HCT116 (cell line): ENCODE results near the gene PEX11B. TPM values are rescaled to one million over a fixed set of nuclear protein-coding genes. Genes with fewer than 3 reads are reported as not detected.

Experiments
- ATAC-seq: fragments of 200-7000 bp; cut with Tn5 transposase; 2 replicates; pipeline ENCODE4 v1.9.1; 2020; ENCODE audit warnings: mild to moderate bottlenecking, moderate library complexity
- BruUV-seq: library from RNA; stranded (reverse); fragments of 400-500 nt; replicated peaks from 2 replicates; lab custom pipeline; 2021; lab: Mats Ljungman, UMichigan
- CTCF ChIA-PET: fragments of 300-600 bp; sonication (Branson Sonifier 250); formaldehyde crosslinking; loops from one replicate; lab custom pipeline; 2021; ENCODE audit warnings: antibody characterized with exemption; lab: Charles Lee
- POLR2A ChIA-PET: fragments of 300-600, 350-600 bp; sonication (Branson Sonifier 250); formaldehyde crosslinking; loops from one replicate; lab custom pipeline; 2021; ENCODE audit warnings: antibody characterized with exemption; lab: Charles Lee
- RAD21 ChIA-PET, 2 experiments: fragments of 300-600 bp; sonication (Branson Sonifier 250); formaldehyde crosslinking; loops; one replicate each; lab custom pipeline; 2023; ENCODE audit warnings: low total read pairs in 2 of 2; ENCODE audit not compliant: uncharacterized antibody in 2 of 2, unreplicated experiment in 2 of 2, low non-redundant PET in 1 of 2; lab: Charles Lee
- DNase-seq: peaks from one replicate; pipeline ENCODE4 v3.0.0-alpha.2; 2010; ENCODE audit warnings: low read depth, low spot score
- H2AFZ ChIP-seq: fragments of 200-600 bp; shearing (Covaris generic), sonication (generic); 2 replicates; pipeline ENCODE4 v1.6.1; 2017; ENCODE audit warnings: low read depth, mixed run types, mixed read lengths, antibody characterized with exemption, low read length; ENCODE audit not compliant: poor library complexity, severe bottlenecking
- H3K27ac ChIP-seq: 2 replicates; pipeline ENCODE4 v1.5.1; 2012; ENCODE audit warnings: low read depth, low read length
- H3K27me3 ChIP-seq: fragments of 200-600 bp; sonication (generic); 2 replicates; pipeline ENCODE4 v1.6.1; 2016; ENCODE audit warnings: mixed run types, low read length, mixed read lengths; ENCODE audit not compliant: insufficient read depth
- H3K36me3 ChIP-seq, 2 experiments: fragments of 200-500 bp in 1 of 2; fragments of 200-600 bp in 1 of 2; sonication (Bioruptor generic) in 1 of 2; sonication (generic) in 1 of 2; 2 replicates each; pipeline versions ENCODE4 v1.5.1 to v1.6.1; 2014 to 2016; ENCODE audit warnings: low read length in 2 of 2, inconsistent platforms in 1 of 2, mixed read lengths in 1 of 2, mixed run types in 1 of 2; ENCODE audit not compliant: insufficient read depth in 2 of 2, control insufficient read depth in 1 of 2
- H3K4me1 ChIP-seq, 2 experiments: fragments of 200-600 bp in 1 of 2; sonication (generic) in 1 of 2; 2 replicates each; pipeline versions ENCODE4 v1.5.1 to v1.6.1; 2012 to 2017; ENCODE audit warnings: low read length in 2 of 2, inconsistent platforms in 1 of 2, mild to moderate bottlenecking in 1 of 2, mixed read lengths in 1 of 2, mixed run types in 1 of 2, moderate library complexity in 1 of 2; ENCODE audit not compliant: insufficient read depth in 2 of 2, control insufficient read depth in 1 of 2
- H3K4me2 ChIP-seq: fragments of 200-600 bp; sonication (generic); 2 replicates; pipeline ENCODE4 v1.6.1; 2017; ENCODE audit warnings: mixed run types, low read length, mixed read lengths
- H3K4me3 ChIP-seq, 2 experiments: fragments of 200-600 bp in 1 of 2; sonication (generic) in 1 of 2; replicated peaks in 1 of 2; 2 replicates each; pipeline ENCODE4 v1.5.1; 2011 to 2016; ENCODE audit warnings: low read length in 2 of 2, control low read depth in 1 of 2, low read depth in 1 of 2, mild to moderate bottlenecking in 1 of 2, mixed read lengths in 1 of 2, mixed run types in 1 of 2
- H3K79me2 ChIP-seq: fragments of 200-600 bp; sonication (generic); 2 replicates; pipeline ENCODE4 v1.6.1; 2017; ENCODE audit warnings: mild to moderate bottlenecking, mixed run types, low read length, moderate library complexity, mixed read lengths; ENCODE audit not compliant: insufficient read depth
- H3K9ac ChIP-seq: fragments of 200-600 bp; sonication (generic); 2 replicates; pipeline ENCODE4 v1.6.1; 2016; ENCODE audit warnings: low read length, mixed read lengths
- H3K9me2 ChIP-seq: fragments of 200-600 bp; sonication (generic), shearing (Covaris generic); 2 replicates; pipeline ENCODE4 v1.6.1; 2017; ENCODE audit warnings: mixed run types, mild to moderate bottlenecking, moderate library complexity; ENCODE audit not compliant: insufficient read depth
- H3K9me3 ChIP-seq, 2 experiments: fragments of 200-500 bp in 1 of 2; fragments of 200-600 bp in 1 of 2; sonication (Bioruptor generic) in 1 of 2; sonication (generic) in 1 of 2; 2 replicates each; pipeline ENCODE4 v1.6.1; 2014 to 2017; ENCODE audit warnings: low read length in 2 of 2, mixed read lengths in 2 of 2, inconsistent platforms in 1 of 2, low read depth in 1 of 2, mild to moderate bottlenecking in 1 of 2, mixed run types in 1 of 2, moderate library complexity in 1 of 2; ENCODE audit not compliant: control insufficient read depth in 1 of 2, insufficient read depth in 1 of 2
- H4K20me1 ChIP-seq: fragments of 200-600 bp; sonication (generic), shearing (Covaris generic); 2 replicates; pipeline ENCODE4 v1.6.1; 2017; ENCODE audit warnings: mixed run types, mild to moderate bottlenecking, moderate library complexity; ENCODE audit not compliant: insufficient read depth
- ATF3 ChIP-seq: IDR thresholded peaks from 2 replicates; pipeline ENCODE4 v1.6.1; 2012
- CBX3 ChIP-seq: IDR thresholded peaks from 2 replicates; pipeline ENCODE4 v1.6.1; 2012; ENCODE audit warnings: low read depth
- CEBPB ChIP-seq: IDR thresholded peaks from 2 replicates; pipeline ENCODE4 v1.6.1; 2012; ENCODE audit warnings: low read depth
- EGR1 ChIP-seq: IDR thresholded peaks from 2 replicates; pipeline ENCODE4 v1.6.1; 2012; ENCODE audit warnings: low read depth
- EZH2 ChIP-seq: fragments of 200-600 bp; sonication (generic); IDR thresholded peaks from 2 replicates; pipeline ENCODE4 v1.6.1; 2017; ENCODE audit warnings: antibody characterized with exemption, mixed run types
- EZH2phosphoT487 ChIP-seq: fragments of 200-600 bp; IDR thresholded peaks from 2 replicates; pipeline ENCODE4 v1.6.1; 2018; ENCODE audit warnings: antibody characterized with exemption, borderline replicate concordance
- FOSL1 ChIP-seq: IDR thresholded peaks from 2 replicates; pipeline ENCODE4 v1.6.1; 2012; ENCODE audit warnings: low read depth
- MAX ChIP-seq: IDR thresholded peaks from 2 replicates; pipeline ENCODE4 v1.6.1; 2012
- POLR2A ChIP-seq: IDR thresholded peaks from 2 replicates; pipeline ENCODE4 v1.7.0; 2011; ENCODE audit warnings: borderline replicate concordance; ENCODE audit not compliant: insufficient read depth, insufficient read length; ENCODE audit errors: extremely low read depth
- POLR2AphosphoS5 ChIP-seq: IDR thresholded peaks from 2 replicates; pipeline ENCODE4 v1.6.1; 2011; ENCODE audit warnings: mild to moderate bottlenecking, low read depth, low read length, moderate library complexity
- RAD21 ChIP-seq: IDR thresholded peaks from 2 replicates; pipeline ENCODE4 v1.6.1; 2012; ENCODE audit warnings: low read depth, mild to moderate bottlenecking
- REST ChIP-seq: IDR thresholded peaks from 2 replicates; pipeline ENCODE4 v1.6.1; 2012; ENCODE audit warnings: low read depth
- SRF ChIP-seq: IDR thresholded peaks from 2 replicates; pipeline ENCODE4 v1.6.1; 2012; ENCODE audit warnings: low read depth
- TCF7L2 ChIP-seq: IDR thresholded peaks from 2 replicates; pipeline ENCODE4 v1.7.0; 2011; ENCODE audit warnings: borderline replicate concordance, inconsistent platforms; ENCODE audit not compliant: insufficient read depth, insufficient read length; ENCODE audit errors: extremely low read depth
- ZNF274 ChIP-seq: fragments of 200-500 bp; sonication (Bioruptor generic); IDR thresholded peaks from 2 replicates; pipeline ENCODE4 v1.6.1; 2014; ENCODE audit warnings: mild to moderate bottlenecking, low read depth, low read length, inconsistent platforms
- intact Hi-C: fragments of 100-400 bp; cut with micrococcal nuclease; formaldehyde crosslinking; loops from 2 replicates; pipeline ENCODE4 v1.10.0; 2022
- total RNA-seq: library from RNA; stranded (reverse); gene quantifications from one replicate; pipeline ENCODE4 v1.2.1, GENCODE V29; 2021; ENCODE audit not compliant: unreplicated experiment

The PEX11B gene
- total RNA-seq, 1 experiment from 2014 or later, result 20.9 TPM

- intact Hi-C loops, result no loop called here
- ATAC-seq (no peak), DNase-seq (no peak)
- BruUV-seq, result no TSS peak
- CTCF ChIA-PET, result no interaction called here
- Histone ChIP-seq H3K36me3 (no peaks in the 10 kb centered on the region), H3K4me3 (no peak overlapping the region), H2AFZ (no peak overlapping the region), H3K9ac (no peak overlapping the region), H3K9me3 (no peaks in the 10 kb centered on the region), H3K27ac (no peak overlapping the region), H3K4me2 (no peak overlapping the region), H3K9me2 (no peaks in the 10 kb centered on the region), H3K4me1 (peaks cover 6 to 11% of the 10 kb centered on the region in 2 experiments; a peak in 3 of 4 replicates), H4K20me1 (no peaks in the 10 kb centered on the region), H3K79me2 (no peaks in the 10 kb centered on the region), H3K27me3 (no peaks in the 10 kb centered on the region)
- no peak for TF ChIP-seq ATF3
- no peak for TF ChIP-seq RAD21
- TF ChIP-seq REST, result no peak
- no peak for TF ChIP-seq CEBPB
- no peak for TF ChIP-seq SRF
- no peak for TF ChIP-seq POLR2AphosphoS5
- TF ChIP-seq EZH2, result no peak
- no peak for TF ChIP-seq CBX3
- TF ChIP-seq POLR2A, result no peak
- no peak for TF ChIP-seq ZNF274
- TF ChIP-seq EGR1, result no peak
- TF ChIP-seq EZH2phosphoT487, result no peak
- no peak for TF ChIP-seq TCF7L2
- TF ChIP-seq MAX, result no peak
- no peak for TF ChIP-seq FOSL1
- RAD21 ChIA-PET, result no interaction called here
- POLR2A ChIA-PET, result no interaction called here
These were observed 34.4 kb upstream of the PEX11B start for GRCh38 chr1:145952903-145953302.
